ENCODE results near the gene HSPBP1. TPM values are rescaled to one million over a fixed set of nuclear protein-coding genes. Genes with fewer than 3 reads are reported as not detected.

HSPBP1 gene
- total RNA-seq, 1 experiment from 2014 or later, result 63.0 TPM

- no peak for ATAC-seq
- RAD21 ChIA-PET (ENCODE audit: low non-redundant PET in 1 of 2, low total read pairs in 2 of 2, uncharacterized antibody in 2 of 2, unreplicated experiment in 2 of 2), result no interaction called here
- TF ChIP-seq POLR2A (IDR thresholded peaks at IDR 0.05; ENCODE audit: borderline replicate concordance, extremely low read depth, insufficient read depth, insufficient read length) (no peak), ATF3 (IDR thresholded peaks at IDR 0.05) (no peak), POLR2AphosphoS5 (IDR thresholded peaks at IDR 0.05; ENCODE audit: low read depth, low read length) (no peak), TCF7L2 (IDR thresholded peaks at IDR 0.05; ENCODE audit: borderline replicate concordance, extremely low read depth, insufficient read depth, insufficient read length) (no peak), EZH2phosphoT487 (IDR thresholded peaks at IDR 0.05; ENCODE audit: borderline replicate concordance) (no peak), CBX3 (IDR thresholded peaks at IDR 0.05; ENCODE audit: low read depth) (no peak), RAD21 (IDR thresholded peaks at IDR 0.05; ENCODE audit: low read depth) (no peak), ELF1 (IDR thresholded peaks at IDR 0.05; ENCODE audit: borderline replicate concordance, low read depth) (no peak), CTCF (IDR thresholded peaks at IDR 0.05 in 2 of 3, conservative IDR thresholded peaks at IDR 0.05 in 1 of 3; ENCODE audit: borderline replicate concordance in 1 of 3, insufficient read depth in 1 of 3, low read depth in 2 of 3, low read length in 2 of 3) (no peak), SP1 (IDR thresholded peaks at IDR 0.05; ENCODE audit: low read depth) (no peak)
Observed at GRCh38 chr19:55302318-55302703, 22.4 kb upstream of the HSPBP1 start.

More at GRCh38 chr19:55302318-55302703, 22.4 kb upstream of the HSPBP1 start:
- H3K27me3 ChIP-seq (ENCODE audit: insufficient read depth, low read length), result no peaks in the 10 kb centered on the region
- H4K20me1 ChIP-seq (ENCODE audit: insufficient read depth), result no peaks in the 10 kb centered on the region
- H3K4me2 ChIP-seq (ENCODE audit: low read length), result 0 out of 2 replicates have a peak overlapping the region, but pooled peaks have one; percentile 52
- peaks cover 11% of the 10 kb centered on the region in 2 experiments; a peak in 2 of 4 replicates for H3K36me3 ChIP-seq (ENCODE audit: control insufficient read depth in 1 of 2, insufficient read depth in 2 of 2, low read length in 2 of 2)
- H3K9ac ChIP-seq (ENCODE audit: low read length), result no peak overlapping the region
- ChIA-PET CTCF (interaction anchor here (1.1 to 2.7 kb wide), 8 partner anchors 15 to 174 kb away, joined by 3 to 15 read pairs (median 8); partner anchors contain the start of genes HSPBP1, KMT5C, TMEM238 and ZNF628), POLR2A (interaction anchor here (2.0 kb wide), 1 partner anchor 82 kb away, joined by 8 read pairs; the partner anchor contains the start of gene TMEM238)
- no peak for DNase-seq (ENCODE audit: low read depth, low spot score)
- no peak overlapping the region for H3K27ac ChIP-seq (ENCODE audit: low read depth, low read length)
- no peaks in the 10 kb centered on the region for H3K79me2 ChIP-seq (ENCODE audit: insufficient read depth, low read length)
- H2AFZ ChIP-seq (ENCODE audit: low read depth, low read length, poor library complexity, severe bottlenecking), result no peak overlapping the region
- H3K4me1 ChIP-seq (ENCODE audit: control insufficient read depth in 1 of 2, insufficient read depth in 2 of 2, low read length in 2 of 2), result peaks cover 0 to 7% of the 10 kb centered on the region in 2 experiments; a peak in 1 of 4 replicates
- H3K9me3 ChIP-seq (ENCODE audit: control insufficient read depth in 1 of 2, insufficient read depth in 1 of 2, low read depth in 1 of 2, low read length in 2 of 2), result no peaks in the 10 kb centered on the region
- no peak overlapping the region for H3K4me3 ChIP-seq (replicated peaks in 1 of 2; ENCODE audit: low read depth in 1 of 2, low read length in 2 of 2)
- intact Hi-C loops (cut with micrococcal nuclease), result loop anchor here (5.0 kb wide), 1 partner anchor 80 kb away; the partner anchor contains the start of gene TMEM238
- H3K9me2 ChIP-seq (ENCODE audit: insufficient read depth), result no peaks in the 10 kb centered on the region
- no TSS peak for BruUV-seq (replicated peaks)
